Endothelial cell of umbilical vein (primary cell): ENCODE data around the gene RAB20. TPM values are rescaled to one million over a fixed set of nuclear protein-coding genes. Genes with fewer than 3 reads are reported as not detected.

Experiments used
- BruUV-seq: library from RNA; stranded (reverse); fragments of 400-500 nt; replicated peaks from 2 replicates; lab custom pipeline; 2021; lab: Mats Ljungman, UMichigan
- CTCF ChIA-PET: fragments of 300-600, 350-600 bp; sonication (Branson Sonifier 250); formaldehyde crosslinking; loops from one replicate; lab custom pipeline; 2021; ENCODE audit warnings: antibody characterized with exemption, inconsistent platforms; lab: Charles Lee
- POLR2A ChIA-PET: fragments of 300-600, 350-600 bp; sonication (Branson Sonifier 250); formaldehyde crosslinking; loops from one replicate; lab custom pipeline; 2021; ENCODE audit warnings: antibody characterized with exemption, inconsistent platforms; lab: Charles Lee
- DNase-seq: peaks from one replicate; pipeline ENCODE4 v3.0.0-alpha.2; 2011; ENCODE audit warnings: low read depth, low spot score
- FAIRE-seq: peaks from 2 replicates; lab custom pipeline; 2011; peaks lifted over from hg19 to GRCh38; lab: Jason Lieb, UNC
- H2AFZ ChIP-seq: 2 replicates; pipeline ENCODE4 v1.6.0; 2012; ENCODE audit warnings: low read depth, low read length, control low read depth, inconsistent platforms
- H3K27ac ChIP-seq: 2 replicates; pipeline ENCODE4 v1.5.1; 2011; ENCODE audit warnings: low read depth, mild to moderate bottlenecking, control low read depth, low read length, moderate library complexity; ENCODE audit not compliant: insufficient read depth
- H3K27me3 ChIP-seq, 2 experiments: 2 replicates each; pipeline versions ENCODE4 v1.6.0 to v1.6.1; 2011; ENCODE audit warnings: low read length in 2 of 2, mixed read lengths in 1 of 2; ENCODE audit not compliant: control insufficient read depth in 2 of 2, insufficient read depth in 2 of 2
- H3K36me3 ChIP-seq, 2 experiments: 2 replicates in 1 of 2; 3 replicates in 1 of 2; pipeline ENCODE4 v1.5.1; 2011; ENCODE audit warnings: low read length in 2 of 2, mild to moderate bottlenecking in 1 of 2, moderate library complexity in 1 of 2; ENCODE audit not compliant: control insufficient read depth in 2 of 2, insufficient read depth in 2 of 2; ENCODE audit errors: extremely low read depth in 1 of 2
- H3K4me1 ChIP-seq: 3 replicates; pipeline ENCODE4 v1.5.1; 2011; ENCODE audit warnings: mild to moderate bottlenecking, low read length; ENCODE audit not compliant: control insufficient read depth, insufficient read depth; ENCODE audit errors: extremely low read depth
- H3K4me2 ChIP-seq: 2 replicates; pipeline ENCODE4 v1.6.1; 2011; ENCODE audit warnings: low read length, control low read depth, mixed read lengths; ENCODE audit not compliant: insufficient read depth
- H3K4me3 ChIP-seq, 3 experiments: fragments of 200-600 bp in 1 of 3; sonication (generic), shearing (Covaris generic) in 1 of 3; replicated peaks in 1 of 3; 2 replicates each; pipeline ENCODE4 v1.5.1; 2011 to 2016; ENCODE audit warnings: control low read depth in 3 of 3, low read length in 3 of 3, mild to moderate bottlenecking in 2 of 3, inconsistent platforms in 1 of 3, low read depth in 1 of 3, moderate library complexity in 1 of 3; ENCODE audit not compliant: insufficient read depth in 1 of 3
- H3K79me2 ChIP-seq: 2 replicates; pipeline ENCODE4 v1.6.0; 2012; ENCODE audit warnings: low read length, inconsistent platforms; ENCODE audit not compliant: control insufficient read depth, insufficient read depth
- H3K9ac ChIP-seq: replicated peaks from 2 replicates; pipeline ENCODE3; 2011; ENCODE audit warnings: low read length, control low read depth; ENCODE audit not compliant: insufficient read depth; ENCODE audit errors: extremely low read depth
- H3K9me1 ChIP-seq: replicated peaks from 3 replicates; pipeline ENCODE4 v1.6.0; 2011; ENCODE audit warnings: mild to moderate bottlenecking, low read length; ENCODE audit not compliant: control insufficient read depth, insufficient read depth; ENCODE audit errors: extremely low read depth
- H3K9me3 ChIP-seq: replicated peaks from 2 replicates; pipeline ENCODE4 v1.5.1; 2012; ENCODE audit warnings: low read length, inconsistent platforms; ENCODE audit not compliant: control insufficient read depth, insufficient read depth
- H4K20me1 ChIP-seq: replicated peaks from 2 replicates; pipeline ENCODE3; 2011; ENCODE audit warnings: mild to moderate bottlenecking, low read length; ENCODE audit not compliant: control insufficient read depth, insufficient read depth; ENCODE audit errors: extremely low read depth
- EZH2 ChIP-seq: IDR thresholded peaks from 2 replicates; pipeline ENCODE4 v1.6.1; 2012; ENCODE audit warnings: borderline replicate concordance, low read depth, mild to moderate bottlenecking, moderate library complexity, low read length, inconsistent platforms; ENCODE audit not compliant: severe bottlenecking
- FOS ChIP-seq: IDR thresholded peaks from 2 replicates; pipeline ENCODE4 v1.6.1; 2011; ENCODE audit warnings: mild to moderate bottlenecking, low read length, moderate library complexity, borderline replicate concordance; ENCODE audit not compliant: insufficient read depth
- GATA2 ChIP-seq: IDR thresholded peaks from 2 replicates; pipeline ENCODE4 v1.7.0; 2011; ENCODE audit warnings: low read depth, mild to moderate bottlenecking, moderate library complexity, mixed read lengths, low read length; ENCODE audit not compliant: insufficient read length, insufficient read depth
- JUN ChIP-seq: IDR thresholded peaks from 2 replicates; pipeline ENCODE4 v1.6.1; 2011; ENCODE audit warnings: borderline replicate concordance, low read depth; ENCODE audit not compliant: insufficient read length, insufficient read depth
- MAX ChIP-seq: IDR thresholded peaks from 2 replicates; pipeline ENCODE4 v1.6.1; 2011; ENCODE audit not compliant: insufficient read depth, insufficient read length
- MYC ChIP-seq: IDR thresholded peaks from one replicate; pipeline ENCODE4 v1.6.1; 2011; ENCODE audit warnings: mild to moderate bottlenecking, low read depth, low read length
- POLR2A ChIP-seq: IDR thresholded peaks from 2 replicates; pipeline ENCODE4 v1.6.1; 2012; ENCODE audit warnings: low read depth, mild to moderate bottlenecking, control low read depth, low read length
- POLR2AphosphoS5 ChIP-seq: IDR thresholded peaks from 2 replicates; pipeline ENCODE4 v1.6.1; 2012; ENCODE audit warnings: low read depth, mild to moderate bottlenecking, control low read depth, low read length, moderate library complexity; ENCODE audit not compliant: insufficient read depth
- dilution Hi-C: fragments of 300-500 bp; cut with MboI; formaldehyde crosslinking; loops from one replicate; pipeline ENCODE4 v1.15.0; 2019; ENCODE audit warnings: low sequenced_read_pairs; ENCODE audit not compliant: extremely low pct_ligation_motif_present
- intact Hi-C: fragments of 100-400 bp; cut with micrococcal nuclease; formaldehyde crosslinking; loops from one replicate; pipeline ENCODE4 v1.10.0; 2022
- polyA plus RNA-seq, 4 experiments: library from polyadenylated mRNA; depleted of rRNA in 3 of 4; stranded (reverse) in 3 of 4; unstranded in 1 of 4; fragments of >200 nt; gene quantifications; 2 replicates each; pipeline versions ENCODE4 v1.2.1 to v1.2.3, GENCODE V29; 2011 to 2012; ENCODE audit warnings: missing spikeins in 1 of 4
- total RNA-seq: library from RNA; stranded (reverse); gene quantifications from 2 replicates; pipeline ENCODE4 v1.2.3, GENCODE V29; 2021
- TF ChIP-seq, protein P1 (sequence below), 2 donors: IDR thresholded peaks; 1 replicate in 1 of 2; 2 replicates in 1 of 2; pipeline ENCODE4 v1.5.1; 2011; ENCODE audit warnings: low read length in 2 of 2, mild to moderate bottlenecking in 2 of 2, moderate library complexity in 2 of 2, control low read depth in 1 of 2, inconsistent platforms in 1 of 2, low read depth in 1 of 2; ENCODE audit not compliant: insufficient read depth in 1 of 2; ENCODE audit errors: extremely low read depth in 1 of 2

Gene RAB20
- total and polyA plus RNA-seq, 2 donors (not counting 3 experiments of a cell fraction or from before 2014, with no cell fraction given), result 1.3 to 1.7 TPM

DNA sequence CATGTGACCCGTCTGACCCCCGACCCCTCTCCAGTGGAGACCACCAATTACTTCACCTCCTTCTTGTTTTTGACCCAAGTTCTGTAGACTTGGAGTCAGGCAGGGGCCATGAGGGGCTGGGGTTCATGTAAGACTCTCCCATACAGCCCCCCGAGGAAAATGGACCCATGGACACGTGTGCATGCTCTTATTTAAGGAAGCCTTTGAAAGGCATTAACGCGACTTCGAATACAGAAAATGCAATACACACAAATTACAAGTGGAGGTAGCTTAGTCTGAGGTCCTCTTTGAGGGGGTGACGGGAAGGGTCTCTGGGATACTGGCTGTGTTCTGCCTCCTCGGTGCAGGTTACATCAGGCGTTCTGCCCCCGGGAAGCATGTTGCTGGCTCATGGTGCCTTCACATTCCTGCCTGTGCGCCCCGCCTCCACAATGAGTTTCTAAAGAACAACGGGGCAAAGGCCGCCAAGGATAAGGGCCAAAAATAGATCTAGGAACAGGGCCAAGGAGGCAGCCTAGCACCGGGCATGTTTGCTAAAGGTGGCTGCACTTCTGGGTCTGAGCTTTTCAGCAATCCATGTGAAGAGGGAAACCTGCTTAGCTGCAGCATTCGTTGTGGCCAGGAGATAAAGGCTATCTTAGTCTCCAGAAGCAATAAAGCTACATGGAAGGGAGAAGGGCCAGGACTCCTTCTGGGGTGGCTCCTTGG lies 54.5 kb downstream of the RAB20 start:
- no peak overlapping the region for H2AFZ ChIP-seq
- no peaks in the 10 kb centered on the region for H3K9me3 ChIP-seq
- H3K4me1 ChIP-seq, result peaks cover 6% of the 10 kb centered on the region
- no peaks in the 10 kb centered on the region for H4K20me1 ChIP-seq
- H3K9ac ChIP-seq, result no peak overlapping the region
- POLR2A ChIA-PET, result no interaction called here
- BruUV-seq, result no TSS peak
- intact Hi-C loops (no loop called here), dilution Hi-C loops (no loop called here)
- CTCF ChIA-PET, result interaction anchor here (0.8 to 2.7 kb wide), 2 partner anchors 51 to 55 kb away, joined by 3 to 11 read pairs; partner anchors contain the start of gene RAB20
- H3K27ac ChIP-seq, result no peak overlapping the region
- no peak overlapping the region for H3K4me3 ChIP-seq
- FAIRE-seq (no peak), DNase-seq (peak; percentile 18)
- H3K36me3 ChIP-seq, result peaks cover 28 to 54% of the 10 kb centered on the region in 2 experiments
- TF ChIP-seq POLR2A (no peak), GATA2 (no peak), MAX (no peak), JUN (no peak), MYC (no peak), FOS (no peak), POLR2AphosphoS5 (no peak), EZH2 (no peak)
- TF ChIP-seq, protein P1, sequence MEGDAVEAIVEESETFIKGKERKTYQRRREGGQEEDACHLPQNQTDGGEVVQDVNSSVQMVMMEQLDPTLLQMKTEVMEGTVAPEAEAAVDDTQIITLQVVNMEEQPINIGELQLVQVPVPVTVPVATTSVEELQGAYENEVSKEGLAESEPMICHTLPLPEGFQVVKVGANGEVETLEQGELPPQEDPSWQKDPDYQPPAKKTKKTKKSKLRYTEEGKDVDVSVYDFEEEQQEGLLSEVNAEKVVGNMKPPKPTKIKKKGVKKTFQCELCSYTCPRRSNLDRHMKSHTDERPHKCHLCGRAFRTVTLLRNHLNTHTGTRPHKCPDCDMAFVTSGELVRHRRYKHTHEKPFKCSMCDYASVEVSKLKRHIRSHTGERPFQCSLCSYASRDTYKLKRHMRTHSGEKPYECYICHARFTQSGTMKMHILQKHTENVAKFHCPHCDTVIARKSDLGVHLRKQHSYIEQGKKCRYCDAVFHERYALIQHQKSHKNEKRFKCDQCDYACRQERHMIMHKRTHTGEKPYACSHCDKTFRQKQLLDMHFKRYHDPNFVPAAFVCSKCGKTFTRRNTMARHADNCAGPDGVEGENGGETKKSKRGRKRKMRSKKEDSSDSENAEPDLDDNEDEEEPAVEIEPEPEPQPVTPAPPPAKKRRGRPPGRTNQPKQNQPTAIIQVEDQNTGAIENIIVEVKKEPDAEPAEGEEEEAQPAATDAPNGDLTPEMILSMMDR (IDR thresholded peaks at IDR 0.05; ENCODE audit: extremely low read depth in 1 of 2, insufficient read depth in 1 of 2, low read depth in 1 of 2, low read length in 2 of 2), result no peak
- H3K79me2 ChIP-seq, result no peaks in the 10 kb centered on the region
- H3K9me1 ChIP-seq, result no peaks in the 10 kb centered on the region
- H3K4me2 ChIP-seq, result no peak overlapping the region
- no peaks in the 10 kb centered on the region for H3K27me3 ChIP-seq
